Astrocyte of the spinal cord (primary cell): ENCODE measurements around the gene DOCK4.

Source experiments
- DNase-seq: peaks from one replicate; pipeline ENCODE4 v3.0.0; 2011; ENCODE audit warnings: low read depth, low spot score
- H3K4me3 ChIP-seq: 2 replicates; pipeline ENCODE4 v1.5.1; 2011; ENCODE audit warnings: low read depth, mild to moderate bottlenecking, low read length, moderate library complexity
- in situ Hi-C: cut with HindIII; loops from 2 replicates; pipeline ENCODE4 v1.10.0; 2017; ENCODE audit warnings: low sequenced_read_pairs
- TF ChIP-seq, protein P1 (sequence below): IDR thresholded peaks from 2 replicates; pipeline ENCODE4 v1.5.1; 2012; ENCODE audit warnings: low read depth, mild to moderate bottlenecking, low read length, inconsistent platforms

Gene DOCK4

DNA sequence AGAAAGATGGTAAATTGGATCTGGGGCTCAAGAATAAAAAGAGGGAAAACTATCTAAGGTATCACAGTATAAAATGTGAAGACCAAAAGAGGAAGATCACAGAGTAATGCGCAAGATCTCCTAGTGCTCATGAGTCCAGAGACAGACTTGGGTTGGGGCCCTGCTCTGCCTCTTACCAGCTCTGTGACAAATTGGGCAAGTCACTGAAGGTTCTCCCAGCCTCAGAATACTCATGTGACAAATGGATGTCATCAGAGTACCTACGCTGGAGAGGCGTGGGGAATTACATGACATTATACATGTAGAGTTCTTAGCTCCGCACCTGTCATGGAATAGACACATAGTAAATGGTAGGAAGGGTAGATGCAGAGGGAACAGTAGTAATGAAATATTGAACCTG is 124.4 kb downstream of the DOCK4 start:
- TF ChIP-seq, protein P1, sequence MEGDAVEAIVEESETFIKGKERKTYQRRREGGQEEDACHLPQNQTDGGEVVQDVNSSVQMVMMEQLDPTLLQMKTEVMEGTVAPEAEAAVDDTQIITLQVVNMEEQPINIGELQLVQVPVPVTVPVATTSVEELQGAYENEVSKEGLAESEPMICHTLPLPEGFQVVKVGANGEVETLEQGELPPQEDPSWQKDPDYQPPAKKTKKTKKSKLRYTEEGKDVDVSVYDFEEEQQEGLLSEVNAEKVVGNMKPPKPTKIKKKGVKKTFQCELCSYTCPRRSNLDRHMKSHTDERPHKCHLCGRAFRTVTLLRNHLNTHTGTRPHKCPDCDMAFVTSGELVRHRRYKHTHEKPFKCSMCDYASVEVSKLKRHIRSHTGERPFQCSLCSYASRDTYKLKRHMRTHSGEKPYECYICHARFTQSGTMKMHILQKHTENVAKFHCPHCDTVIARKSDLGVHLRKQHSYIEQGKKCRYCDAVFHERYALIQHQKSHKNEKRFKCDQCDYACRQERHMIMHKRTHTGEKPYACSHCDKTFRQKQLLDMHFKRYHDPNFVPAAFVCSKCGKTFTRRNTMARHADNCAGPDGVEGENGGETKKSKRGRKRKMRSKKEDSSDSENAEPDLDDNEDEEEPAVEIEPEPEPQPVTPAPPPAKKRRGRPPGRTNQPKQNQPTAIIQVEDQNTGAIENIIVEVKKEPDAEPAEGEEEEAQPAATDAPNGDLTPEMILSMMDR = no peak
- in situ Hi-C loops = no loop called here
- DNase-seq = no peak
- no peak overlapping the region for H3K4me3 ChIP-seq

DNA sequence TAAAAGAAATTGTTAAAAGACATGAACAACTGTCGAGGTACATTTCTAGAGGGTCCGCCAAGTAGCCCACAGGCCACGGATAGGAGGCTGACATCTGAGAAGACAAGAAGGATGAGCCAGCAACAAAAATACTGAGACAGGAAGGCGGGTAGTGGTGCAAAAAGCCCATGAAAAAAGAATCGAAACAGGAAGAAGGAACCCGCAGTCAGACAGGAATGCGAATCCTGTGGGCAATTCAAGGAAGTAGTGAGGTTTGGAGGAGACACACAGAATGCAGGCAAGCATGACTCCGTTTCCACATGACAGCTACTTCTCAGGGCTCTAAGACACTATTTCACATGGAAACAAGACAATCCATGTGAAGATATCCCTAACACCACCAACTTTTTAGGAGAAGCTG is 125.2 kb downstream of the DOCK4 start:
- peak; percentile 70 for DNase-seq
- H3K4me3 ChIP-seq = peak overlapping the region; percentile 12
- in situ Hi-C loops = no loop called here
- TF ChIP-seq, protein P1 = no peak

DNA sequence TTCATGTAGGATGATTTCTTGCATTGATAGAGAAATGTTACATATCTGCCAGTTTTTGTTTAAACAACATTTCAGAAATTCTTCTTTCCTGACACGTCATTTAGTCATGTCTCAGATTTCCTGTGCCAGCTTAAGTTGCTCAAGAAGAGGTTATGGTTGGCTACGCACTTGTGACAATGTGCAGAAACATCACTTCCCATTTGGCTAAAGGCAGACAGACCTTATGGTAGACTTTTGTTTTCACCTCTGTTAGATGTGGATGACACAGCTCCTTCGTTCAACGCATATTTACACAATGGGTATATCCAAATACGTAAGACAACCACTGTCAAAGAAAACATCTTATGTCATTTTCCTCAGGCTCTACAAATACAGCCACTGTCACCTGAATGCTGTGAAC is 125.8 kb downstream of the DOCK4 start:
- no peak overlapping the region for H3K4me3 ChIP-seq
- in situ Hi-C loops = no loop called here
- peak; percentile 82 for DNase-seq
- TF ChIP-seq, protein P1 = no peak

DNA sequence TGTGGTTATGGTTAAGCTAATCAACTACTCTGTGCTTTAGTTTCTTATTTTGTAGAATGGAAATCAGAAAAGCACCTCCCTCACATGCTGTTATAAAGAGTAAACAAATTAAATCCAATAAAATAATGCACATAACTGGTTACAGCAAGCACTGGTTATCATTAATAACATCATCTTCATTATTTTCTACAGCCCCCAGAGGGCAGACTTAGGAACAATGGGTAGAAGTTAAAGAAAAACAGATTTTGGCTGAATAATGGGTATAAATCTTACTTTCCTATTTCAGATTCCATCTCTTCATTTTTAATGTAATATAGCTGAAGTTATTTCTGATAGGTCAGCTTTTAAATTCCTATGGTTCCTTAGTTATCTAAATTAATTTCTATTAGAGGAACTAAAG is 126.5 kb downstream of the DOCK4 start:
- DNase-seq = no peak
- no peak overlapping the region for H3K4me3 ChIP-seq
- TF ChIP-seq, protein P1 = no peak
- in situ Hi-C loops = no loop called here

DNA sequence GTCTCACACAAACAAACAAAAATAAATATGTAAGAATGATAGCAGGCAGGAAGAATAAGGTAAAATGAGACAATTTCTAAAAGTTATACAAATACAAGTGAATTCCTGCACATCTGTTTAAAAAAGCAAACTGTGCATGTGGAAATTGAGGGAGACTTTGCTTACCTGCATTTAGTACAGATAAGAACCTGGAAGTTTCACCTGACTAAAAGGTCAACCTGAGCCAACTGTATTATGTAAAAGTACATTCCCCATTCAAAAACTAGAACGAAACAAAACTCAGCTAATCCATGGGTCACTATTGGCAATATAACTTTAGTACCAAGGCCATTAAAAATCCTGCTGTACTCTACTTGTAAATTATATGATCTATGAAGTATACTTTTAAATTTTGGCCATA is 127.1 kb downstream of the DOCK4 start:
- TF ChIP-seq, protein P1 = no peak
- no peak for DNase-seq
- in situ Hi-C loops = no loop called here
- no peak overlapping the region for H3K4me3 ChIP-seq

DNA sequence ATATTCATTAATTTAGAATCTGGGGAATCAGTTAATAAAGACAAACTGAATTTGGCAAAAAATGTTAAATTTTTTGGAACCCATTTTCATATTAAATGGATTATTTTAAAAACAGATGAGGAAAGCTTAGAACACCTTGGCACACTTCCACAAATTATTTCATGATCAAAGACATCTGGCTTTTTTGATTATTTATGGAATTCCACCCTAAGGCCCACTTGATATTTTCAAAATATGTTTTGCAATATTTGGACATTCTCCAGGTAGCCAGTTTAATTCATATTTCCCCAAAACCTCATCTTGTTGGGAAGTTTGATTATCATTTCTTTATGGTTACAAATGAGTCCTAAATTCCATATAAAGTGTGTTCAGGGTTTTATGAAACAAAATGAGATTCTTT is 129.9 kb downstream of the DOCK4 start:
- in situ Hi-C loops = no loop called here
- TF ChIP-seq, protein P1 = no peak
- H3K4me3 ChIP-seq = no peak overlapping the region
- no peak for DNase-seq

DNA sequence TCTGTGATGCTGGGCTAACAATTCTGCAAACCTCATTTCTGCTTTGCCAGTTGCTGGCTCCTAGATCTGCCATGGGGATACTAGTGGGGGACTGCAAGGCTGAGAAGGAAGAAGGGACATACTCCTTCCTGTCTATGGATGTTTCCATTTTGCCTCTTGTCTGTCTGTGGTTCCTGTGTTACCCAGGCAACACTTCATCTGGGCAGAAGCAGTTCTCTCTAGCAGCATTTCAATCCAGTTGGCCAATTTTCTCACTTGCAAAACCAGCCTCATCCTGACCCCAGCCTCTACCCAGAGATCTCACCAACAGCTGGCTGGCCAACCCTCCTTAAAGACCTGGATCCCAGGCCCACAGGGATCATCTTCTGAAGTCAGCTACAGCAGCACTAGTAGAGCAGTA is 131.7 kb downstream of the DOCK4 start:
- no peak overlapping the region for H3K4me3 ChIP-seq
- in situ Hi-C loops = no loop called here
- TF ChIP-seq, protein P1 = no peak
- no peak for DNase-seq
